Tibial nerve (tissue), 4 donors: ENCODE measurements around the gene IL18.

ENCODE experiments used
- EP300 ChIP-seq, 2 donors: sonication (generic); formaldehyde crosslinking; IDR thresholded peaks; one replicate each; pipeline ENCODE4 v1.6.1; 2017; ENCODE audit warnings: antibody characterized with exemption in 2 of 2, mild to moderate bottlenecking in 1 of 2
- POLR2A ChIP-seq, 2 donors: fragments of 450-650 bp; IDR thresholded peaks; one replicate each; pipeline ENCODE4 v1.6.1; 2017; ENCODE audit warnings: antibody characterized with exemption in 2 of 2, mild to moderate bottlenecking in 2 of 2, moderate library complexity in 2 of 2
- TF ChIP-seq, protein P1 (sequence below), 5 experiments: fragments of 200-600 bp in 3 of 5; fragments of 450-650 bp in 2 of 5; sonication (generic) in 3 of 5; IDR thresholded peaks; one replicate each; pipeline ENCODE4 v1.5.1; 2016 to 2019; ENCODE audit warnings: antibody characterized with exemption in 5 of 5, mild to moderate bottlenecking in 3 of 5, moderate library complexity in 2 of 5

DNA sequence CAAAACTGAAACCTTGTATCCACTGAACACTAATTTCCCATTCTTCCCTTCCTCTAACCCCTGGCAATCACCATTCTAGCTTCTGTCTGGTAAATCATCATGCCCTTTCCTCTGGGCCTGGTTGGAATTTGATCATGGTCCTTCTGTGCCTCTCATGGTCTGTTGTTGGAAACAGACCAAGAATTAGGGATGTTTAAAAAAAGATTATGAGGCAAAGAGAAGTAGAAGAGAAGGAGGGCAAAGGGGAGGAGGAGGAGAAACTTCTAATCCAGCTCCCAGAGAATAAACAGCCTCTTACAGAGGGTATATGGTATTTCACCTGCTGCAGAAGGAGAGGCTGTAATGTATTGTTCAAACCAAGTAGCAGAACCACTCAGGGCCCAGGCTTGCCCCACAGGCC, 22.0 kb upstream of the IL18 start:
- TF ChIP-seq, protein P1, sequence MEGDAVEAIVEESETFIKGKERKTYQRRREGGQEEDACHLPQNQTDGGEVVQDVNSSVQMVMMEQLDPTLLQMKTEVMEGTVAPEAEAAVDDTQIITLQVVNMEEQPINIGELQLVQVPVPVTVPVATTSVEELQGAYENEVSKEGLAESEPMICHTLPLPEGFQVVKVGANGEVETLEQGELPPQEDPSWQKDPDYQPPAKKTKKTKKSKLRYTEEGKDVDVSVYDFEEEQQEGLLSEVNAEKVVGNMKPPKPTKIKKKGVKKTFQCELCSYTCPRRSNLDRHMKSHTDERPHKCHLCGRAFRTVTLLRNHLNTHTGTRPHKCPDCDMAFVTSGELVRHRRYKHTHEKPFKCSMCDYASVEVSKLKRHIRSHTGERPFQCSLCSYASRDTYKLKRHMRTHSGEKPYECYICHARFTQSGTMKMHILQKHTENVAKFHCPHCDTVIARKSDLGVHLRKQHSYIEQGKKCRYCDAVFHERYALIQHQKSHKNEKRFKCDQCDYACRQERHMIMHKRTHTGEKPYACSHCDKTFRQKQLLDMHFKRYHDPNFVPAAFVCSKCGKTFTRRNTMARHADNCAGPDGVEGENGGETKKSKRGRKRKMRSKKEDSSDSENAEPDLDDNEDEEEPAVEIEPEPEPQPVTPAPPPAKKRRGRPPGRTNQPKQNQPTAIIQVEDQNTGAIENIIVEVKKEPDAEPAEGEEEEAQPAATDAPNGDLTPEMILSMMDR (IDR thresholded peaks at IDR 0.05) = no peak
- TF ChIP-seq POLR2A (IDR thresholded peaks at IDR 0.05) (no peak), EP300 (IDR thresholded peaks at IDR 0.05) (no peak)
